Measurements from ENCODE around the gene SBSN.

Gene SBSN

DNA sequence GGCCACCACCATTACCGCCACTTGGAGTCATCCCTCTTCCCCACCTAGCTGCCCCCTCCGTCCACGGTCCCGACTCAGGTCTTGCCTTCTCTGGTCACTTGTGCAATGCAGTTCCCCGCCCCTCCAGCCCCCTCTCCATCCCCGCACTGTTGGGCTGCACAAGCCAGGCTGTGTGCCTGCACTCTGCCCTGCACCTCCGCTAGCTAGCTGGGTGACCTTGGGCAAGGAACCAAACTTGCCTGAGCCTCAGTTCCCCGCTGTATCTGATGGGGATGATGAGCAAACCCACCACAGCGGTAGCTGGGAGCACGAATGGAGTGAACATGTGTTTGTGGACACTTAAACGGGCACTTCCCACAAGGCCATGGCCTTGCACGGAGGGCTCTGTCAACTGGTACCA is 11.7 kb upstream of the SBSN start:
- TF ChIP-seq, protein P1, sequence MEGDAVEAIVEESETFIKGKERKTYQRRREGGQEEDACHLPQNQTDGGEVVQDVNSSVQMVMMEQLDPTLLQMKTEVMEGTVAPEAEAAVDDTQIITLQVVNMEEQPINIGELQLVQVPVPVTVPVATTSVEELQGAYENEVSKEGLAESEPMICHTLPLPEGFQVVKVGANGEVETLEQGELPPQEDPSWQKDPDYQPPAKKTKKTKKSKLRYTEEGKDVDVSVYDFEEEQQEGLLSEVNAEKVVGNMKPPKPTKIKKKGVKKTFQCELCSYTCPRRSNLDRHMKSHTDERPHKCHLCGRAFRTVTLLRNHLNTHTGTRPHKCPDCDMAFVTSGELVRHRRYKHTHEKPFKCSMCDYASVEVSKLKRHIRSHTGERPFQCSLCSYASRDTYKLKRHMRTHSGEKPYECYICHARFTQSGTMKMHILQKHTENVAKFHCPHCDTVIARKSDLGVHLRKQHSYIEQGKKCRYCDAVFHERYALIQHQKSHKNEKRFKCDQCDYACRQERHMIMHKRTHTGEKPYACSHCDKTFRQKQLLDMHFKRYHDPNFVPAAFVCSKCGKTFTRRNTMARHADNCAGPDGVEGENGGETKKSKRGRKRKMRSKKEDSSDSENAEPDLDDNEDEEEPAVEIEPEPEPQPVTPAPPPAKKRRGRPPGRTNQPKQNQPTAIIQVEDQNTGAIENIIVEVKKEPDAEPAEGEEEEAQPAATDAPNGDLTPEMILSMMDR (IDR thresholded peaks at IDR 0.05; ENCODE audit: insufficient read depth, low read length, missing control alignments), result no peak
- POLR2A ChIA-PET, result no interaction called here
- CTCF ChIA-PET, result interaction anchor here (1.3 kb wide), 1 partner anchor 9 kb away, joined by 4 read pairs; no protein-coding TSS in a partner anchor
- no peak overlapping the region for H3K4me3 ChIP-seq (ENCODE audit: low read depth, low read length)
- DNase-seq (ENCODE audit: low read depth, low spot score), result no peak

DNA sequence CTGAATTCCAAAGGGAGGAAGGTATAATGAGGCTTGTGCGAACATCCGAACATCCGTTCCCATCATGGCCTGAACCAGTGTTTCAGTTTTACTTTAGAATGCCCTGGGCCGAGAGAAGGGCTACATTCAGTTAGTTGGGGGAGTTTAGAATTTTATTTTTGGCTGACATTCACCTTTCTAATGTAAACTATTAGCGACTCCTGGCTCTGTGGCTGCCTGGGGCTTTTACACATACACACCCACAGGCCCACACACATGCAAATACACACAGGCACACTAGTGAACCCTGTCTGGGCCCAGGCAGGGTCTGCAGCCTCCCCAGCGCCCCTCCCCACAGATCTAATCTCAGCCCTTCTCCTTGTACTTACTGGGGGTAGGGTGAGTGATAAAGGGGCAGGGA is 11.2 kb upstream of the SBSN start:
- CTCF ChIA-PET, result interaction anchor here (1.3 kb wide), 1 partner anchor 9 kb away, joined by 4 read pairs; no protein-coding TSS in a partner anchor
- H3K4me3 ChIP-seq (ENCODE audit: low read depth, low read length), result no peak overlapping the region
- POLR2A ChIA-PET, result no interaction called here
- no peak for DNase-seq (ENCODE audit: low read depth, low spot score)
- TF ChIP-seq, protein P1 (IDR thresholded peaks at IDR 0.05; ENCODE audit: insufficient read depth, low read length, missing control alignments), result no peak

DNA sequence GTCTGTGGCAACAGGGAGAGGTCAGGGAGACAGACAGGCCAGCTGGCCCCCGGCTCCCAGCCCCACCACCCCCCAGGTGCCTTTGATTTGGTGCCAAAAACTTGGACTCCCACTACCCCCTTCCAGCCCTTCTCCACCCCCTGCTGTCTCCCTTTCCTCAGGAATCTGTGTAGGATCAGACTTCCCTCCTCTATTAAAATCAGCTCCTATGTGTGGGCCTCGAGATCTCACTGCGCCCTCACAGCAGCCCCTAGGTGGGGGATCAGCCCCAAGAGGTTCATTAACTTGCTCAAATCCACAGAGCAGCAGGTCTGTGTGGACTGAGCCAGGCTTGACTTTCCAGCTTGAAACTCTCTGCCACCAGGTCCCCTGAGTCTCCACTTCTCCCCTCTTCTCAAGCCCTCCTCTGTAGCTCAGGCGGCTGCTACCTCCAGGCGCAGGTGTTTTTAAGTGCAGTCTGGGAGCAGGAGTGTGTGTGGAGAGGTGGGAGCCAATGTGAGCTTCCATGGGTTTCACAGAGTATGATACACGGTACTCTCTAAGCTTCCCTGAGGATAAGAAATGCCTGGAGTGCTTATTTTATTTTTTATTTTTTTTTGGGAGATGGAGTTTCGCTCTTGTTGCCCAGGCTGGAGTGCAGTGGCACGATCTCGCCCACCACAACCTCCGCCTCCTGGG is 6.8 kb upstream of the SBSN start:
- DNase-seq (ENCODE audit: low read depth, low spot score), result no peak
- no peak overlapping the region for H3K4me3 ChIP-seq (ENCODE audit: low read depth, low read length)
- CTCF ChIA-PET, result interaction anchor here (1.2 to 2.4 kb wide), 3 partner anchors 9 to 25 kb away, joined by 4 to 9 read pairs (median 7); no protein-coding TSS in a partner anchor
- TF ChIP-seq, protein P1 (IDR thresholded peaks at IDR 0.05; ENCODE audit: insufficient read depth, low read length, missing control alignments), result no peak
- POLR2A ChIA-PET, result no interaction called here

DNA sequence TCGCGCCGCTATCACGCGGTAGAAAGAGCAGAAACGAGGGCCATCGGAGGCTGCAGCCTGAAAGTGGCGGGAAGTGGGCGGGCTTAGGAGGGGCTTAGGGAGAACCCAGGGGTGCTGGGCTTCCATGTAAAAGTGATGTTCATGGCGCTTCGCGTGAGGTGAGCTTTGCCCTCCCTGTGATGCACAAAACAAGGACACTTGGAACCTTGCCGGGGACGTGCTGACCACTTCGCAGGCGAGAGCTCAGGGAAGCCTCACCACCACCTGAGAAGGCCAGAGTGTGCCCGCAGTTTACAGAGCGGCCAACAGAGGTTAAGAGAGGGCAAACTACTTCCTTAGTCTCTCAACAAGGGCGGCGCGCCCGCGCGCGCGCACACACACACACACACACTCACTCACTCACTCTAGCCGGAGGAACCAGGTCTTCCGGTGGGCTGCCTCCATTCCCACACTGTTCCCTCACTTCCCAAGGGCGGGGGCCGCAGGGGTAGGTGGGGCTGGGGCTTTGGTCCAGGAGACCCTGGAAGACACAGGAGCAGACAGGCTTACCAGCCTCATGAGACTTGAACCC is 5.8 kb upstream of the SBSN start:
- ChIA-PET POLR2A (interaction anchor here (0.6 kb wide), 1 partner anchor 16 kb away, joined by 3 read pairs; no protein-coding TSS in a partner anchor), CTCF (interaction anchor here (1.2 to 2.4 kb wide), 3 partner anchors 8 to 24 kb away, joined by 4 to 9 read pairs (median 7); no protein-coding TSS in a partner anchor)
- no peak for DNase-seq (ENCODE audit: low read depth, low spot score)
- TF ChIP-seq, protein P1 (IDR thresholded peaks at IDR 0.05; ENCODE audit: insufficient read depth, low read length, missing control alignments), result no peak
- H3K4me3 ChIP-seq (ENCODE audit: low read depth, low read length), result no peak overlapping the region

DNA sequence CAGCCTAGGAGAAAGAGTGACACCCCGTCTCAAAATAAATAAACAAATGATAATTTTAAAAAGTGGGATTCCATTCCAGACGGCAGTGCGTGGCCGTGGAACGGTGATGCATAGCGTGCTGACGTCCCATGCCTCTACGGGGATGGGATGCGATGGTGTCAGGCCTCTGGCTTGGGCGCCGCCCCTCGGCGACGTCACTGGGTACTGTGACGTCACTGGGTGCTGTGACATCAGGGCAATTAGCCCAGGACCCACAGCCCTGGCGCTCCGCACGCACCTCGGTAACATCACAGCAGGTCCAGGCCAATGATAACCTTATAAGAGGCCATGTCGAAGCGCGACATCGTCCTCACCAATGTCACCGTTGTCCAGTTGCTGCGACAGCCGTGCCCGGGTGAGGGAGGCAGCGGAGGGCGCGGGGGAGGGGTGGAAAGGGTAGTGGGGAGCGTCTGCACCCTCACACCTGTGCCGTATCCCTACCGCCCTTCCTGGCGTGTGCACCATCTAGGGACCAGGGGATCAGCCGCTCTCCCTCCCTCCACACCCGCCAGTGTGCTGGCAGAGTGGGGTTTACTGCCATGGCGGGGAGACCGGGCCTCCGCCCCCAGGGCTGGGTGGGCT is 5.2 kb upstream of the SBSN start, which contains the start of gene GAPDHS:
TSS of gene GAPDHS (plus strand) at position 256 of the 621 bp plus-strand sequence. CDS start at position 328, 72 bp downstream.
- DNase-seq (ENCODE audit: low read depth, low spot score), result no peak
- no peak within 1 kb of the TSS for H3K4me3 ChIP-seq (ENCODE audit: low read depth, low read length)
- POLR2A ChIA-PET, result interaction anchor here (0.6 kb wide), 1 partner anchor 17 kb away, joined by 3 read pairs; no protein-coding TSS in a partner anchor
- TF ChIP-seq, protein P1 (IDR thresholded peaks at IDR 0.05; ENCODE audit: insufficient read depth, low read length, missing control alignments), result no peak
- CTCF ChIA-PET, result interaction anchor here (1.9 to 2.4 kb wide), 2 partner anchors 15 to 23 kb away, joined by 7 to 9 read pairs; no protein-coding TSS in a partner anchor
